Measurements from ENCODE around the gene CCDC194. TPM values are rescaled to one million over a fixed set of nuclear protein-coding genes. Genes with fewer than 3 reads are reported as not detected.

CCDC194 gene
- total and polyA plus RNA-seq, 2 of the 13 experiments (the other 11 are each of a cell fraction or from before 2014, with no cell fraction given) = 0.13 to 0.21 TPM

DNA sequence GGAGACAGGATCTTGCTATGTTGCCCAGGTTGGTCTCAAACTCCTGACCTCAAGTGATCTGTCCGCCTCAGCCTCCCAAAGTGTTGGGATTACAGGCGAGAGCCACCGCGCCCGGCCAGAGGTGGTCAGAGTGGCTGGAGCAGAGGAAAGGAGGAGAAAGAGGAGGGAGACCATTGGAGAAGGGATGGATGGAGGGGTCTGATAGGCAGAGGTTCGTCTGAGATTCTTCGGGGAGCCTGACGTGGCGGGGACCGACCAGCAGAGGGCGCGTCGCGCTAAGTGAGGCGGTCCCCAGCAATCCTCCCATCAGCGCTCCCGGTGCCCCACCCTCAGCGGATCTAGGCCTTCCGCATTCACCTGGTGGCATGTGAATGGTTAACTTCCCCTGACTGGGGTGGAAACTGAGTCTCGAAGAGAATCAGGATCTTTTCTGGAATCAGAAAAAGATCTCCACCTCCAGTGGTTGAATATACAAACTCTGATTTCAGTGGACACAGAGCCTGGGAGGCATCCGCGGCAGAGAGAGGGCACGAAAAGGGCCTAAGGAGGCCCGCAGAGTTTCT, 47.8 kb downstream of the CCDC194 start (continued):
- TF ChIP-seq, protein P1, sequence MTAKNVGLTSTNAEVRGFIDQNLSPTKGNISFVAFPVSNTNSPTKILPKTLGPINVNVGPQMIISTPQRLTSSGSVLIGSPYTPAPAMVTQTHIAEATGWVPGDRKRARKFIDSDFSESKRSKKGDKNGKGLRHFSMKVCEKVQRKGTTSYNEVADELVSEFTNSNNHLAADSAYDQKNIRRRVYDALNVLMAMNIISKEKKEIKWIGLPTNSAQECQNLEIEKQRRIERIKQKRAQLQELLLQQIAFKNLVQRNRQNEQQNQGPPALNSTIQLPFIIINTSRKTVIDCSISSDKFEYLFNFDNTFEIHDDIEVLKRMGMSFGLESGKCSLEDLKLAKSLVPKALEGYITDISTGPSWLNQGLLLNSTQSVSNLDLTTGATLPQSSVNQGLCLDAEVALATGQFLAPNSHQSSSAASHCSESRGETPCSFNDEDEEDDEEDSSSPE (CRISPR knock-in tag; IDR thresholded peaks at IDR 0.05) = no peak
- TF ChIP-seq NKX3-1 (CRISPR knock-in tag; IDR thresholded peaks at IDR 0.05) (no peak), SATB2 (CRISPR knock-in tag; IDR thresholded peaks at IDR 0.05) (no peak), KDM5A (IDR thresholded peaks at IDR 0.05; ENCODE audit: borderline replicate concordance, low read length) (no peak), NFIB (CRISPR knock-in tag; IDR thresholded peaks at IDR 0.05; ENCODE audit: borderline replicate concordance) (no peak), NONO (IDR thresholded peaks at IDR 0.05) (no peak), NONO (CRISPR knock-in tag; conservative IDR thresholded peaks at IDR 0.05) (no peak), RCOR2 (CRISPR knock-in tag; IDR thresholded peaks at IDR 0.05) (0 out of 2 replicates have a peak, but pooled peaks have one; percentile 25), ZNF703 (CRISPR knock-in tag; IDR thresholded peaks at IDR 0.05; ENCODE audit: borderline replicate concordance) (no peak), ZSCAN12 (CRISPR knock-in tag; IDR thresholded peaks at IDR 0.05) (no peak), ZNF276 (CRISPR knock-in tag; IDR thresholded peaks at IDR 0.05; ENCODE audit: low read depth) (no peak), FOSL1 (CRISPR knock-in tag; IDR thresholded peaks at IDR 0.05; ENCODE audit: borderline replicate concordance) (no peak), ATF1 (CRISPR knock-in tag; IDR thresholded peaks at IDR 0.05) (no peak), NFYB (CRISPR knock-in tag; IDR thresholded peaks at IDR 0.05) (no peak), ZNF572 (CRISPR knock-in tag; IDR thresholded peaks at IDR 0.05) (no peak), ZNF607 (CRISPR knock-in tag; IDR thresholded peaks at IDR 0.05; ENCODE audit: borderline replicate concordance) (no peak), U2AF1 (optimal IDR thresholded peaks at IDR 0.05; ENCODE audit: low read depth, low read length) (no peak), BCLAF1 (IDR thresholded peaks at IDR 0.05) (no peak), ATF4 (CRISPR knock-in tag; IDR thresholded peaks at IDR 0.05) (no peak), TARDBP (CRISPR knock-in tag; IDR thresholded peaks at IDR 0.05) (no peak), RORA (CRISPR knock-in tag; IDR thresholded peaks at IDR 0.05) (no peak), ZKSCAN8 (CRISPR knock-in tag; IDR thresholded peaks at IDR 0.05; ENCODE audit: borderline replicate concordance) (peak; percentile 46; the same call in 1 of the 2 replicates), TGIF2 (CRISPR knock-in tag; IDR thresholded peaks at IDR 0.05) (no peak), CAMTA2 (CRISPR knock-in tag; IDR thresholded peaks at IDR 0.05; ENCODE audit: borderline replicate concordance) (no peak), PTBP1 (IDR thresholded peaks at IDR 0.05; ENCODE audit: low read depth, low read length, poor library complexity, severe bottlenecking) (no peak), ZNF441 (CRISPR knock-in tag; IDR thresholded peaks at IDR 0.05; ENCODE audit: borderline replicate concordance) (no peak)
